Prostate gland (tissue), 2 donors: ENCODE results near the gene ALKBH3. TPM values are rescaled to one million over a fixed set of nuclear protein-coding genes. Genes with fewer than 3 reads are reported as not detected.

Experiments
- DNase-seq: peaks from one replicate; pipeline ENCODE4 v3.0.0-alpha.2; 2019; ENCODE audit warnings: low spot score
- H3K27ac ChIP-seq, 2 donors: fragments of 200-600 bp; sonication (generic); 2 replicates each; pipeline ENCODE4 v1.5.1; 2017 to 2019
- H3K27me3 ChIP-seq: fragments of 200-600 bp; sonication (generic); replicated peaks from 2 replicates; pipeline ENCODE4 v1.5.1; 2019; ENCODE audit not compliant: insufficient read depth
- H3K36me3 ChIP-seq, 2 donors: fragments of 200-600 bp; sonication (generic); 1 replicate in 1 of 2; 2 replicates in 1 of 2; pipeline versions ENCODE4 v1.5.1 to v1.8.1; 2017 to 2019
- H3K4me1 ChIP-seq: fragments of 200-600 bp; sonication (generic); replicated peaks from 2 replicates; pipeline ENCODE4 v1.5.1; 2019
- H3K4me3 ChIP-seq, 2 donors: fragments of 200-600 bp; sonication (generic); 2 replicates each; pipeline ENCODE4 v1.5.1; 2017 to 2019
- H3K9me3 ChIP-seq: fragments of 200-600 bp; sonication (generic); 2 replicates; pipeline ENCODE4 v1.5.1; 2017
- CTCF ChIP-seq, 4 experiments: fragments of 200-600 bp in 2 of 4; fragments of 450-650 bp in 2 of 4; sonication (generic) in 2 of 4; IDR thresholded peaks; 1 replicate in 3 of 4; 2 replicates in 1 of 4; pipeline ENCODE4 v1.5.1; 2016 to 2019; ENCODE audit warnings: antibody characterized with exemption in 4 of 4, mild to moderate bottlenecking in 2 of 4, moderate library complexity in 2 of 4
- POLR2A ChIP-seq: fragments of 450-650 bp; IDR thresholded peaks from one replicate; pipeline ENCODE4 v1.6.1; 2016; ENCODE audit warnings: antibody characterized with exemption, mild to moderate bottlenecking
- POLR2AphosphoS5 ChIP-seq: sonication (generic); formaldehyde crosslinking; IDR thresholded peaks from one replicate; pipeline ENCODE4 v1.6.1; 2017; ENCODE audit warnings: antibody characterized with exemption
- WGBS: methylation state at CpG from one replicate; pipeline ENCODE4 v1.1.5; 2018; 5-methylcytosine and 5-hydroxymethylcytosine counted together
- intact Hi-C: fragments of 100-400 bp; cut with DNase I; formaldehyde crosslinking; loops from one replicate; pipeline ENCODE4 v1.14.2; 2022
- total RNA-seq, 2 donors: library from RNA; depleted of rRNA; stranded (reverse); fragments of >200 nt; gene quantifications; one replicate each; pipeline ENCODE4 v1.1.0, GENCODE V29; 2016

ALKBH3 gene
- total RNA-seq, 2 donors from 2014 or later, result 37.6 to 55.7 TPM

DNA sequence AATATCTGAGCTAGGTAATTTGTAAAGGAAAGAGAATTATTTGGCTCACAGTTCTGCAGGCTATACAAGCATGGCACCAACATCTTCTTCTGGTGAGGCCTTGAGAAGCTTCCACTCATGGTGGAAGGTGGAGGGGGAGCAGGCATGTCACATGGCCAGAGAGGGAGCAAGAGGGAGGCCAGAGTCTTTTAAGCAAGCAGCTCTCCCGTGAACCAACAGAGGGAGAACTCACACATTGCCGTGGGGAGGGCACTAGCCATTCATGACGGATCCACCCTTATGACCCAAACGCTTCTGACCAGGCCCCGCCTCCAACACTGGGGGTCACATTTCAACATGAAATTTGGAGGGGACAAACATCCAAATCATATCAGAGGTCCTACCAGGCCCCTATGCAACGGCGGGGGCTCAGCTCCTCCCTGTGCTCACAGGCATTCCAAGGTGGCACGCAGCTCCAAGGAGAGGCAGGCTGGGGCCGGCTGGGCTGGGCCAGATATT, 66.4 kb downstream of the ALKBH3 start:
- no peak overlapping the region for H3K4me3 ChIP-seq
- H3K36me3 ChIP-seq, result no peaks in the 10 kb centered on the region
- no peaks in the 10 kb centered on the region for H3K27me3 ChIP-seq
- no peak for DNase-seq
- H3K4me1 ChIP-seq, result peaks cover 6% of the 10 kb centered on the region
- no peaks in the 10 kb centered on the region for H3K9me3 ChIP-seq
- WGBS, result 46% methylated on average over 9 of the region's 9 CpGs
- intact Hi-C loops, result no loop called here
- no peak for TF ChIP-seq POLR2A
- no peak for TF ChIP-seq CTCF (IDR thresholded peaks at IDR 0.05)
- no peak for TF ChIP-seq POLR2AphosphoS5
- H3K27ac ChIP-seq, result no peak overlapping the region

- Histone ChIP-seq H3K4me1 (peaks cover 6% of the 10 kb centered on the region), H3K27ac (no peak overlapping the region), H3K4me3 (no peak overlapping the region), H3K27me3 (no peaks in the 10 kb centered on the region), H3K36me3 (no peaks in the 10 kb centered on the region), H3K9me3 (no peaks in the 10 kb centered on the region)
- intact Hi-C loops, result no loop called here
- WGBS, result 64% methylated on average over 1 of the region's 1 CpG
- no peak for DNase-seq
- TF ChIP-seq CTCF (IDR thresholded peaks at IDR 0.05), result no peak
- TF ChIP-seq POLR2AphosphoS5, result no peak
- TF ChIP-seq POLR2A, result no peak
Observed at GRCh38 chr11:43947815-43948214, 67.2 kb downstream of the ALKBH3 start.

- H3K36me3 ChIP-seq, result no peaks in the 10 kb centered on the region
- DNase-seq, result no peak
- H3K27ac ChIP-seq, result no peak overlapping the region
- intact Hi-C loops, result no loop called here
- no peaks in the 10 kb centered on the region for H3K9me3 ChIP-seq
- 96% methylated on average over 2 of the region's 2 CpGs for WGBS
- no peak for TF ChIP-seq POLR2A
- no peak for TF ChIP-seq CTCF (IDR thresholded peaks at IDR 0.05)
- no peak for TF ChIP-seq POLR2AphosphoS5
- H3K4me1 ChIP-seq, result peaks cover 4% of the 10 kb centered on the region
- H3K27me3 ChIP-seq, result no peaks in the 10 kb centered on the region
- H3K4me3 ChIP-seq, result no peak overlapping the region
Observed at GRCh38 chr11:43948341-43949225, 68.0 kb downstream of the ALKBH3 start.

GRCh38 chr11:43950311-43950855, 69.8 kb downstream of the ALKBH3 start:
- H3K27me3 ChIP-seq, result no peaks in the 10 kb centered on the region
- H3K9me3 ChIP-seq, result no peaks in the 10 kb centered on the region
- intact Hi-C loops, result no loop called here
- H3K4me1 ChIP-seq, result no peaks in the 10 kb centered on the region
- TF ChIP-seq POLR2A, result no peak
- TF ChIP-seq CTCF (IDR thresholded peaks at IDR 0.05), result no peak
- TF ChIP-seq POLR2AphosphoS5, result no peak
- no peak for DNase-seq
- no peaks in the 10 kb centered on the region for H3K36me3 ChIP-seq
- 77% methylated on average over 5 of the region's 5 CpGs for WGBS
- no peak overlapping the region for H3K4me3 ChIP-seq
- no peak overlapping the region for H3K27ac ChIP-seq
